A549 (cell line): ENCODE data around the gene B3GNT3.

ENCODE experiments used
- BCL3 ChIP-seq: fragments of >200 bp; sonication (Bioruptor Twin); formaldehyde crosslinking; IDR thresholded peaks from 3 replicates; pipeline ENCODE4 v1.6.1; 2016
- CEBPB ChIP-seq, 2 experiments: fragments of >200 bp in 1 of 2; sonication (Bioruptor Twin) in 1 of 2; formaldehyde crosslinking in 1 of 2; IDR thresholded peaks; 2 replicates each; pipeline ENCODE4 v1.6.1; 2012 to 2016
- CTCF ChIP-seq: fragments of >200 bp; sonication (Bioruptor Twin); formaldehyde crosslinking; IDR thresholded peaks from 3 replicates; pipeline ENCODE4 v1.5.1; 2016
- EP300 ChIP-seq, 2 experiments: fragments of >200 bp; sonication (Bioruptor Twin); formaldehyde crosslinking; IDR thresholded peaks; 2 replicates in 1 of 2; 3 replicates in 1 of 2; pipeline ENCODE4 v1.6.1; 2016 to 2017
- JUN ChIP-seq, 2 experiments: fragments of >200 bp; sonication (Bioruptor Twin); formaldehyde crosslinking; IDR thresholded peaks; 2 replicates in 1 of 2; 3 replicates in 1 of 2; pipeline ENCODE4 v1.6.1; 2016 to 2017
- KDM5A ChIP-seq: fragments of 200-600 bp; sonication (generic); IDR thresholded peaks from 2 replicates; pipeline ENCODE4 v1.6.1; 2016; ENCODE audit warnings: antibody characterized with exemption, mild to moderate bottlenecking
- MAX ChIP-seq: IDR thresholded peaks from 2 replicates; pipeline ENCODE4 v1.6.1; 2012
- MAZ ChIP-seq: fragments of 150-350 bp; IDR thresholded peaks from 2 replicates; pipeline ENCODE4 v1.6.1; 2014; ENCODE audit warnings: antibody characterized with exemption, low read depth, low read length, borderline replicate concordance
- NR3C1 ChIP-seq: fragments of >200 bp; sonication (Bioruptor Twin); formaldehyde crosslinking; IDR thresholded peaks from 3 replicates; pipeline ENCODE4 v1.6.1; 2017
- PBX3 ChIP-seq: IDR thresholded peaks from 2 replicates; pipeline ENCODE4 v1.6.1; 2012
- POLR2A ChIP-seq: IDR thresholded peaks from 2 replicates; pipeline ENCODE4 v1.6.1; 2012; ENCODE audit warnings: mild to moderate bottlenecking, low read length
- RAD21 ChIP-seq, 2 experiments: fragments of >200 bp in 1 of 2; sonication (Bioruptor Twin) in 1 of 2; formaldehyde crosslinking in 1 of 2; IDR thresholded peaks in 1 of 2; conservative IDR thresholded peaks in 1 of 2; 2 replicates in 1 of 2; 3 replicates in 1 of 2; pipeline ENCODE4 v1.6.1; 2012 to 2018; ENCODE audit warnings: inconsistent platforms in 1 of 2
- REST ChIP-seq: fragments of 200-600 bp; sonication (generic); IDR thresholded peaks from 2 replicates; pipeline ENCODE4 v1.6.1; 2016; ENCODE audit warnings: antibody characterized with exemption, mild to moderate bottlenecking, moderate library complexity
- TFCP2L1 ChIP-seq: fragments of 250-450 bp; sonication (Bioruptor Pico); IDR thresholded peaks from 2 replicates; pipeline ENCODE4 v1.5.0; 2021; ENCODE audit warnings: mild to moderate bottlenecking

- TF ChIP-seq POLR2A (no peak), CTCF (no peak), MAX (no peak), JUN (IDR thresholded peaks at IDR 0.05) (no peak), NR3C1 (no peak), RAD21 (conservative IDR thresholded peaks at IDR 0.05 in 1 of 2, IDR thresholded peaks at IDR 0.05 in 1 of 2) (no peak), BCL3 (no peak), CEBPB (IDR thresholded peaks at IDR 0.05) (no peak), EP300 (IDR thresholded peaks at IDR 0.05) (no peak), REST (no peak), TFCP2L1 (CRISPR knock-in tag) (no peak), KDM5A (no peak), MAZ (no peak), PBX3 (no peak)
Observed at GRCh38 chr19:17805427-17805826, 10.5 kb downstream of the B3GNT3 start.
